Right lobe of liver (tissue), 6 donors: ENCODE measurements around the gene STX17. TPM values are rescaled to one million over a fixed set of nuclear protein-coding genes. Genes with fewer than 3 reads are reported as not detected.

ENCODE experiments used
- ATAC-seq, 4 donors: fragments of 200-7000 bp; cut with Tn5 transposase; one replicate each; pipeline ENCODE4 v1.9.1; 2020; ENCODE audit warnings: mild to moderate bottlenecking in 4 of 4, moderate library complexity in 4 of 4
- DNase-seq, 3 donors: peaks; one replicate each; pipeline ENCODE4 v3.0.0-alpha.2; 2020
- H3K27ac ChIP-seq, 3 donors: fragments of 200-600 bp; one replicate each; pipeline ENCODE4 v1.8.0; 2022
- H3K27me3 ChIP-seq, 2 donors: fragments of 200-600 bp; one replicate each; pipeline ENCODE4 v1.8.0; 2022
- H3K36me3 ChIP-seq, 4 donors: fragments of 200-600 bp; sonication (generic) in 1 of 4; one replicate each; pipeline versions ENCODE4 v1.5.1 to v1.8.0; 2017 to 2022; ENCODE audit warnings: control low read depth in 1 of 4
- H3K4me1 ChIP-seq, 4 donors: fragments of 200-600 bp; sonication (generic) in 1 of 4; one replicate each; pipeline versions ENCODE4 v1.5.1 to v1.8.0; 2017 to 2022; ENCODE audit warnings: control low read depth in 1 of 4
- H3K4me3 ChIP-seq, 3 donors: fragments of 200-600 bp; one replicate each; pipeline ENCODE4 v1.8.0; 2022
- H3K9me3 ChIP-seq, 4 donors: fragments of 200-600 bp; sonication (generic) in 1 of 4; one replicate each; pipeline versions ENCODE4 v1.5.1 to v1.8.0; 2017 to 2022; ENCODE audit warnings: control low read depth in 1 of 4
- POLR2A ChIP-seq: fragments of 450-650 bp; IDR thresholded peaks from one replicate; pipeline ENCODE4 v1.6.1; 2017; ENCODE audit warnings: antibody characterized with exemption, mild to moderate bottlenecking
- WGBS: methylation state at CpG from one replicate; pipeline ENCODE4 v1.1.6; 2018; ENCODE audit warnings: low coverage, low lambda C conversion rate; ENCODE audit not compliant: insufficient coverage; ENCODE audit errors: missing lambda C conversion rate; 5-methylcytosine and 5-hydroxymethylcytosine counted together
- intact Hi-C, 2 donors: fragments of 100-400 bp; cut with DNase I; formaldehyde crosslinking; loops; one replicate each; pipeline versions ENCODE4 v1.11.2 to v1.14.1; 2022
- total RNA-seq, 6 experiments: library from RNA; depleted of rRNA in 2 of 6; stranded (reverse); fragments of >200 nt in 2 of 6; fragmentation: NEBNext Ultra II Directional in 3 of 6; extraction: Animal tissue kit (Norgen Biotek cat#: 25700) in 3 of 6; gene quantifications; one replicate each; pipeline versions ENCODE4 v1.1.0 to v1.2.4, GENCODE V29; 2016 to 2023
- TF ChIP-seq, protein P1 (sequence below), 4 donors: fragments of 200-600 bp in 3 of 4; fragments of 450-650 bp in 1 of 4; IDR thresholded peaks; one replicate each; pipeline versions ENCODE4 v1.5.1 to v1.8.0; 2016 to 2022; ENCODE audit warnings: antibody characterized with exemption in 4 of 4, mild to moderate bottlenecking in 2 of 4
- donor health status: DM: no; HTN: yes; CAD: no.
- donor health status: DM: no; HTN: no; CAD: no.
- donor health status: DM: no; HTN: no; CAD: no.
- donor health status: DM: no; HTN: yes; CAD: no.
- donor health status: DM: no; HTN: yes; CAD: no.

Gene STX17
- total RNA-seq, 6 experiments from 2014 or later: 19.9 to 28.2 (median 23.2) TPM

GRCh38 chr9:99967457-99967856, 61.0 kb downstream of the STX17 start:
- Histone ChIP-seq H3K27ac (no peak overlapping the region), H3K4me1 (no peaks in the 10 kb centered on the region), H3K9me3 (no peaks in the 10 kb centered on the region), H3K27me3 (no peaks in the 10 kb centered on the region), H3K36me3 (peaks cover 0 to 10% (median 2%) of the 10 kb centered on the region in 4 donors), H3K4me3 (no peak overlapping the region)
- 79% methylated on average over 2 of the region's 2 CpGs for WGBS
- no peak for DNase-seq
- no peak for ATAC-seq
- intact Hi-C loops: no loop called here
- TF ChIP-seq, protein P1, sequence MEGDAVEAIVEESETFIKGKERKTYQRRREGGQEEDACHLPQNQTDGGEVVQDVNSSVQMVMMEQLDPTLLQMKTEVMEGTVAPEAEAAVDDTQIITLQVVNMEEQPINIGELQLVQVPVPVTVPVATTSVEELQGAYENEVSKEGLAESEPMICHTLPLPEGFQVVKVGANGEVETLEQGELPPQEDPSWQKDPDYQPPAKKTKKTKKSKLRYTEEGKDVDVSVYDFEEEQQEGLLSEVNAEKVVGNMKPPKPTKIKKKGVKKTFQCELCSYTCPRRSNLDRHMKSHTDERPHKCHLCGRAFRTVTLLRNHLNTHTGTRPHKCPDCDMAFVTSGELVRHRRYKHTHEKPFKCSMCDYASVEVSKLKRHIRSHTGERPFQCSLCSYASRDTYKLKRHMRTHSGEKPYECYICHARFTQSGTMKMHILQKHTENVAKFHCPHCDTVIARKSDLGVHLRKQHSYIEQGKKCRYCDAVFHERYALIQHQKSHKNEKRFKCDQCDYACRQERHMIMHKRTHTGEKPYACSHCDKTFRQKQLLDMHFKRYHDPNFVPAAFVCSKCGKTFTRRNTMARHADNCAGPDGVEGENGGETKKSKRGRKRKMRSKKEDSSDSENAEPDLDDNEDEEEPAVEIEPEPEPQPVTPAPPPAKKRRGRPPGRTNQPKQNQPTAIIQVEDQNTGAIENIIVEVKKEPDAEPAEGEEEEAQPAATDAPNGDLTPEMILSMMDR (IDR thresholded peaks at IDR 0.05): no peak
- no peak for TF ChIP-seq POLR2A

DNA sequence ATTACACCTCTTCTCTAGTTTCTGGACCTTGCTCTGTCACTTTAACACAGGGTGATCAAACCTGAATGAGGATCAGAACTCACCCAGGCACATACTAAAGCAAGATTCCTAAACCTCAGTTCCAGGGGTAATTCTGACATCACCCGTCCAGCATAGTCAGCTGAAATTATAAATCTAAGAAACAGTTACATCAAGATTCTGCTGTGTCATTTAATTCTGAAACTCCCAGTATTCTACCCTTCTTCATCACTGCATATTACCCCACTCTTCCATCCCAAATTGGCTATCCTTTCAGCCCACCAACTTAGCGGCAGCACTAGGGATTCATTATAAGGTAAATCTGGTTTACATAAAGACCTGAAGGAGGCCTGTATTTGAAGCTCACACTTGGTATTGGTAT, 64.0 kb downstream of the STX17 start:
- no peak for DNase-seq
- no peak overlapping the region for H3K4me3 ChIP-seq
- no peaks in the 10 kb centered on the region for H3K4me1 ChIP-seq
- H3K27ac ChIP-seq: no peak overlapping the region
- intact Hi-C loops: no loop called here
- TF ChIP-seq, protein P1 (IDR thresholded peaks at IDR 0.05): no peak
- no peak for TF ChIP-seq POLR2A
- no peaks in the 10 kb centered on the region for H3K27me3 ChIP-seq
- WGBS: 100% methylated on average over 2 of the region's 2 CpGs
- peaks cover 0 to 10% (median 2%) of the 10 kb centered on the region in 4 donors for H3K36me3 ChIP-seq
- ATAC-seq: no peak
- no peaks in the 10 kb centered on the region for H3K9me3 ChIP-seq

GRCh38 chr9:99971410-99971809, 65.0 kb downstream of the STX17 start:
- Histone ChIP-seq H3K27ac (no peak overlapping the region), H3K27me3 (no peaks in the 10 kb centered on the region), H3K4me1 (no peaks in the 10 kb centered on the region), H3K36me3 (peaks cover 0 to 10% (median 2%) of the 10 kb centered on the region in 4 donors), H3K9me3 (no peaks in the 10 kb centered on the region), H3K4me3 (no peak overlapping the region)
- no peak for DNase-seq
- intact Hi-C loops: no loop called here
- no peak for ATAC-seq
- TF ChIP-seq, protein P1 (IDR thresholded peaks at IDR 0.05): no peak
- TF ChIP-seq POLR2A: no peak

DNA sequence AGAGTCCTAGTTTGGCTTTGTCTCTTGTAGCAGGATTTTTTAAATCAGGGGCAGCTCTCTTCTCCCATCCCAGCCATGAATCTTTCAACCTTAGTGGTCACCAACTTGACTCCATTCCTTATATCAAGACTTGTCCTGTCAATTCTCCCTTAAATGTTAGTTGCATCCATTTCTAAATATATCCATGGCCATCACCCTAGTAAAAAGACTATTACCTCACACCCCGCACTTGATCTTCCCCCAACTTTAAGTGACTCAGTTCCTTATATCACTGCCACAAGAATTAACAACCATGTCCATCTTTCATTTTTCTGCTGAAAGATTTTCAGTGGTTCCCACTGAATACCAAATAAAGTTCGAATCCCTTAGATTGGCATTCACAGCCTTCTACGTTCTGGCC, 67.0 kb downstream of the STX17 start:
- Histone ChIP-seq H3K27ac (no peak overlapping the region), H3K27me3 (no peaks in the 10 kb centered on the region), H3K4me3 (no peak overlapping the region), H3K36me3 (peaks cover 0 to 10% (median 2%) of the 10 kb centered on the region in 4 donors), H3K9me3 (no peaks in the 10 kb centered on the region), H3K4me1 (no peaks in the 10 kb centered on the region)
- intact Hi-C loops: no loop called here
- TF ChIP-seq, protein P1 (IDR thresholded peaks at IDR 0.05): no peak
- TF ChIP-seq POLR2A: no peak
- DNase-seq: no peak
- WGBS: 100% methylated on average over 3 of the region's 3 CpGs
- ATAC-seq: no peak
